Kidney (tissue), 14 donors: ENCODE results near the gene ZDHHC13. TPM values are rescaled to one million over a fixed set of nuclear protein-coding genes. Genes with fewer than 3 reads are reported as not detected.

Experiments used
- DNase-seq, 5 donors: peaks; one replicate each; pipeline ENCODE4 v3.0.0-alpha.2; 2013 to 2020
- FAIRE-seq: peaks from 2 replicates; lab custom pipeline; 2012; peaks lifted over from hg19 to GRCh38; lab: Jason Lieb, UNC
- H3K27ac ChIP-seq, 2 donors: one replicate each; pipeline ENCODE4 v1.7.0; 2013; ENCODE audit warnings: low read depth in 2 of 2, low read length in 2 of 2, inconsistent platforms in 1 of 2
- H3K27me3 ChIP-seq: one replicate; pipeline ENCODE4 v1.7.1; 2013; ENCODE audit warnings: low read length, inconsistent platforms; ENCODE audit not compliant: control insufficient read depth, insufficient read depth
- H3K36me3 ChIP-seq, 3 donors: one replicate each; pipeline versions ENCODE4 v1.7.0 to v1.7.1; 2013; ENCODE audit warnings: low read length in 3 of 3, control low read depth in 1 of 3, inconsistent platforms in 1 of 3; ENCODE audit not compliant: insufficient read depth in 3 of 3, control insufficient read depth in 2 of 3
- H3K4me1 ChIP-seq, 3 donors: one replicate each; pipeline versions ENCODE4 v1.7.0 to v1.7.1; 2013; ENCODE audit warnings: low read length in 3 of 3, inconsistent platforms in 1 of 3, low read depth in 1 of 3; ENCODE audit not compliant: control insufficient read depth in 2 of 3, insufficient read depth in 2 of 3
- H3K4me3 ChIP-seq, 3 donors: one replicate each; pipeline versions ENCODE4 v1.7.0 to v1.8.1; 2013; ENCODE audit warnings: low read length in 3 of 3, control low read depth in 1 of 3, inconsistent platforms in 1 of 3
- H3K9ac ChIP-seq, 3 donors: one replicate each; pipeline versions ENCODE4 v1.7.0 to v1.7.1; 2013; ENCODE audit warnings: low read length in 3 of 3, control low read depth in 1 of 3, inconsistent platforms in 1 of 3
- H3K9me3 ChIP-seq, 3 donors: one replicate each; pipeline versions ENCODE4 v1.7.0 to v1.7.1; 2013; ENCODE audit warnings: low read length in 3 of 3, control low read depth in 1 of 3, inconsistent platforms in 1 of 3; ENCODE audit not compliant: control insufficient read depth in 2 of 3, insufficient read depth in 1 of 3
- CTCF ChIP-seq: IDR thresholded peaks from 3 replicates; pipeline ENCODE4 v1.5.1; 2012; ENCODE audit warnings: mild to moderate bottlenecking, moderate library complexity, borderline replicate concordance; ENCODE audit not compliant: insufficient read depth; ENCODE audit errors: extremely low read depth
- intact Hi-C: fragments of 100-400 bp; cut with DNase I; formaldehyde crosslinking; loops from one replicate; pipeline ENCODE4 v1.11.1; 2022
- polyA plus RNA-seq: library from polyadenylated mRNA; stranded (reverse); fragments of 350-450 nt; fragmentation: Illumina TruSeq; extraction: RNeasy Lipid Tissue Mini Kit (QIAGEN cat#74804); gene quantifications from one replicate; pipeline ENCODE4 v1.2.3, GENCODE V29; 2014; ENCODE audit warnings: low read depth, low replicate concordance; ENCODE audit not compliant: insufficient read depth
- total RNA-seq: library from RNA; stranded (reverse); fragmentation: NEBNext Ultra II Directional; extraction: Animal tissue kit (Norgen Biotek cat#: 25700); gene quantifications from one replicate; pipeline ENCODE4 v1.2.1, GENCODE V29; 2021
- donor health status: control.
- donor health status: control.
- donor health status: control.
- donor health status: control.
- donor health status: control.
- donor health status: DM: yes; HTN: yes; CAD: no.
- donor health status: Normal renal cell carcinoma (clear cell type).

The ZDHHC13 gene
- total and polyA plus RNA-seq, 2 donors from 2014 or later = 13.1 to 18.9 TPM

GRCh38 chr11:19145319-19145718 lies 28.4 kb downstream of the ZDHHC13 start:
- Histone ChIP-seq H3K36me3 (no peaks in the 10 kb centered on the region), H3K27ac (no peak overlapping the region), H3K9ac (no peak overlapping the region), H3K4me1 (no peaks in the 10 kb centered on the region), H3K9me3 (peaks cover 0 to 2% (median 0%) of the 10 kb centered on the region in 3 donors), H3K4me3 (no peak overlapping the region), H3K27me3 (no peaks in the 10 kb centered on the region)
- intact Hi-C loops = no loop called here
- no peak for FAIRE-seq
- TF ChIP-seq CTCF = no peak
- no peak for DNase-seq

GRCh38 chr11:19156892-19157291 lies 39.9 kb downstream of the ZDHHC13 start:
- Histone ChIP-seq H3K36me3 (peaks cover 0 to 2% (median 0%) of the 10 kb centered on the region in 3 donors), H3K4me1 (no peaks in the 10 kb centered on the region), H3K27ac (no peak overlapping the region), H3K27me3 (no peaks in the 10 kb centered on the region), H3K9ac (no peak overlapping the region), H3K9me3 (no peaks in the 10 kb centered on the region), H3K4me3 (no peak overlapping the region)
- TF ChIP-seq CTCF = no peak
- no peak for FAIRE-seq
- intact Hi-C loops = no loop called here
- no peak for DNase-seq

GRCh38 chr11:19160847-19161246 lies 43.9 kb downstream of the ZDHHC13 start:
- peaks cover 0 to 3% (median under 1%) of the 10 kb centered on the region in 3 donors for H3K36me3 ChIP-seq
- no peak overlapping the region for H3K4me3 ChIP-seq

More at GRCh38 chr11:19160847-19161246, 43.9 kb downstream of the ZDHHC13 start:
- intact Hi-C loops = no loop called here
- Histone ChIP-seq H3K9me3 (no peaks in the 10 kb centered on the region), H3K4me1 (no peaks in the 10 kb centered on the region), H3K9ac (no peak overlapping the region), H3K27ac (no peak overlapping the region), H3K27me3 (no peaks in the 10 kb centered on the region)
- no peak for TF ChIP-seq CTCF
- DNase-seq = no peak
- FAIRE-seq = no peak
